ENCODE data around the gene NNAT. TPM values are rescaled to one million over a fixed set of nuclear protein-coding genes. Genes with fewer than 3 reads are reported as not detected.

NNAT gene
- total and polyA plus RNA-seq, 2 of the 8 experiments (the other 6 are each of a cell fraction or from before 2014, with no cell fraction given), result 66.8 to 175 TPM

- peak overlapping the region; percentile 77; the same call in 1 of the 2 replicates for H2BK15ac ChIP-seq (ENCODE audit: low read length)
- H3K23me2 ChIP-seq (ENCODE audit: low read depth, low read length), result peaks cover 2% of the 10 kb centered on the region; the same call in 1 of the 2 replicates
- H3K4ac ChIP-seq (replicated peaks; ENCODE audit: insufficient read length, low read depth, low read length), result no peak overlapping the region
- H3K4me3 ChIP-seq (ENCODE audit: extremely low read depth in 1 of 4, insufficient read depth in 2 of 4, low read depth in 3 of 4, low read length in 4 of 4), result peak overlapping the region; percentile 1 to 58 (median 28); a peak in 7 of 8 replicates
- H3K9ac ChIP-seq (replicated peaks in 1 of 4; ENCODE audit: extremely low read depth in 1 of 4, low read depth in 3 of 4, low read length in 3 of 4), result no peak overlapping the region; a peak in 1 of 7 replicates
- H3K56ac ChIP-seq (replicated peaks; ENCODE audit: insufficient read length, low read depth, low read length), result no peak overlapping the region
- peaks cover 4 to 17% (median 8%) of the 10 kb centered on the region in 4 experiments; a peak in 6 of 7 replicates for H3K4me1 ChIP-seq (replicated peaks in 1 of 4; ENCODE audit: control insufficient read depth in 3 of 4, insufficient read depth in 4 of 4, low read length in 3 of 4)
- CTCF ChIA-PET (ENCODE audit: partially characterized antibody), result interaction anchor here (0.6 to 5.6 kb wide), 7 partner anchors 6 to 425 kb away, joined by 3 to 55 read pairs (median 3); no protein-coding TSS in a partner anchor
- H3K4me2 ChIP-seq (ENCODE audit: insufficient read depth in 1 of 2, low read depth in 2 of 2, low read length in 2 of 2), result peak overlapping the region; percentile 79 to 85
- H3K79me2 ChIP-seq (ENCODE audit: control insufficient read depth in 1 of 2, insufficient read depth in 2 of 2, low read length in 2 of 2), result no peaks in the 10 kb centered on the region
- no peak overlapping the region for H4K5ac ChIP-seq (ENCODE audit: insufficient read length, low read depth, low read length)
- H2BK20ac ChIP-seq (ENCODE audit: low read length), result peak overlapping the region; percentile 62; the same call in 1 of the 2 replicates
- peak overlapping the region; percentile 73 for H3K18ac ChIP-seq (ENCODE audit: extremely low read depth, low read length)
- 0 out of 2 replicates have a peak, but pooled peaks have one; percentile 40 for TF ChIP-seq TEAD4 (IDR thresholded peaks at IDR 0.05; ENCODE audit: low read depth, low read length)
- TF ChIP-seq POLR2A (IDR thresholded peaks at IDR 0.05; ENCODE audit: control extremely low read depth in 1 of 2, low read depth in 2 of 2, low read length in 2 of 2), result no peak
- peak; percentile 32; the same call in 1 of the 2 replicates for TF ChIP-seq SIX5 (IDR thresholded peaks at IDR 0.05; ENCODE audit: low read depth, low read length)
- POLR2A ChIA-PET (ENCODE audit: partially characterized antibody), result no interaction called here
- H3K9me3 ChIP-seq (ENCODE audit: insufficient read depth in 2 of 2, low read depth in 1 of 2, low read length in 1 of 2), result no peaks in the 10 kb centered on the region
- no peak overlapping the region; the same call in 1 of the 2 replicates for H4K8ac ChIP-seq (ENCODE audit: extremely low read depth, insufficient read depth, low read length)
- DNase-seq (ENCODE audit: low read depth in 1 of 2, low spot score in 2 of 2), result peak in 1 of 2 experiments; percentile 57
- H2BK5ac ChIP-seq (ENCODE audit: low read depth, low read length), result peak overlapping the region; percentile 86; the same call in 1 of the 2 replicates
- no peak overlapping the region for H3K14ac ChIP-seq (ENCODE audit: insufficient read length)
- WGBS, 2 experiments (ENCODE audit: extremely low coverage in 1 of 2, insufficient coverage in 1 of 2, insufficient read length in 1 of 2, insufficient replicate concordance in 2 of 2, low coverage in 1 of 2, low lambda C conversion rate in 2 of 2, missing lambda C conversion rate in 1 of 2), result 11% methylated on average over 13 of the region's 13 CpGs; no CpG with 5 or more reads in 1 of the 2 experiments
- H4K20me1 ChIP-seq (replicated peaks in 1 of 2; ENCODE audit: control insufficient read depth in 1 of 2, insufficient read depth in 2 of 2, low read length in 2 of 2), result no peaks in the 10 kb centered on the region
- no peaks in the 10 kb centered on the region for H3K79me1 ChIP-seq (ENCODE audit: low read depth, low read length)
- no peak overlapping the region for H3K23ac ChIP-seq (ENCODE audit: insufficient read length)
- H4K91ac ChIP-seq (replicated peaks; ENCODE audit: insufficient read length, low read length), result no peak overlapping the region
- peak overlapping the region; percentile 62; the same call in 1 of the 2 replicates for H2BK12ac ChIP-seq (ENCODE audit: low read depth, low read length)
- H3K36me3 ChIP-seq (ENCODE audit: control insufficient read depth in 2 of 4, insufficient read depth in 4 of 4, low read length in 3 of 4), result no peaks in the 10 kb centered on the region
- no peak overlapping the region for H2BK120ac ChIP-seq (replicated peaks; ENCODE audit: low read depth, low read length)
- no peak overlapping the region for H3K27ac ChIP-seq (ENCODE audit: low read depth, low read length)
- FAIRE-seq, result peak; percentile 36
- no peak overlapping the region for H2AFZ ChIP-seq (ENCODE audit: low read length)
- H3K27me3 ChIP-seq (replicated peaks in 1 of 4; ENCODE audit: control insufficient read depth in 3 of 4, extremely low read depth in 1 of 4, insufficient read depth in 3 of 4, low read length in 3 of 4), result peaks cover 0 to 13% (median 5%) of the 10 kb centered on the region in 4 experiments; a peak in 5 of 7 replicates
- no peak overlapping the region for H2AK5ac ChIP-seq (ENCODE audit: low read depth, low read length)
Measured at GRCh38 chr20:37567671-37568588, 46.9 kb downstream of the NNAT start.
